SHP77 treated with DMSO at 0.1 percent for 48 hours (cell line): ENCODE measurements around the gene ALDH1A2.
"Not testable (repeated sequence)": the region's sequence is repeated elsewhere in the genome, so short reads cannot be mapped to it uniquely, and the experiment has no call there.

Experiments used
- DNase-seq: peaks from one replicate; lab custom pipeline; 2025; lab: John Stamatoyannopoulos, UW

The ALDH1A2 gene

DNA sequence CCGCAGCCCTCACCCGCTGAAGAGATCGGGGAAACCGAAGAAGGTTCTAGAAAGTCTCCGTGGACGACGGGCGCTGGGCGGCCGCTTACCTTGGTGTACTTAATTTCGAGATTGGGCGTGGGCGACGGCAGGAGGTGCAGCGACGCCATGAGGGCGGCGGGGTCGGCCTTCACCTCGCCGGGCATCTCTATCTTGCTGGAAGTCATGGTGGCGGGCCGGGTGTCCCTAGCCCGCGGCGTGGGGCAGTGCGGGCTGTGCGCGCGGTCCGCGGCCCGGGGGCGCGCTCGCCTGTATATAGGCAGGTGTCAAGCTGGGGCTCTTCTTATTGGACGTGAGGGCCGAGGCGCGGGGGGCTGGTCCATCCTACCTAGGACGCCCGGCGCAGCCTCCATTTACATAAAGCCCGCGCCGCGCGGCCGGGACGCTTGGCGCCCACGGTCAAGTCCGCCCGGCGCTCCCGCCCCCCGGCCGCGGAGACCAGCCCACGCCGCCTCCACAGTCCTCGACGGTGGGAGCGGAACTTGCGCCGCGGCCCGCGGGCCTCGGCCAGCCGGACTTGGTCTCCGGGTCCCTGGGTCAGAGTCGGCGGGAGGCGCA, at the start of gene ALDH1A2:
Gene ALDH1A2 (minus strand): TSS at position 267 of the 597 bp plus-strand sequence. CDS start 61 bp downstream, at position 206.
- no peak for DNase-seq

- DNase-seq = no peak
Observed at GRCh38 chr15:58114812-58115211, 49.3 kb upstream of the ALDH1A2 start.

DNA sequence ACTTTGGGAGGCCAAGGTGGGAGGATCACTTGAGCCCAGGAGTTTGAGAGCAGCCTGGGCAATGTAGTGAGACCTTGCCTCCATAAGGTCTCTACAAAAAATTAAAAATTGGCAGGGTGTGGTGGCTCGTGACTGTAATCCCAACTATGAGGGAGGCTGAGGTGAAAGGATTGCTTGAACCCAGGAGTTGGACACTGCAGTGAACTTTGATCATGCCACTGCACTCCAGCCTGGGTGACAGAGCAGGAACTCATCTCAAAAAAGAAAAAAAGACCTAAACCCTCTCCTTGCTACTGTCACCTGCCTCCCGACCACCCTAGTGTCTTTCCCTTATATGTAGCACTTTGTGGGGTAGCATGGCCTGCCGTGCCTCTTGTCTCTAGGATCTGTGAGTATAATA, 48.9 kb upstream of the ALDH1A2 start:
- DNase-seq = no peak

GRCh38 chr15:58113358-58113757, 47.8 kb upstream of the ALDH1A2 start:
- DNase-seq = not testable (repeated sequence)

GRCh38 chr15:58111718-58112104, 46.2 kb upstream of the ALDH1A2 start:
- DNase-seq = no peak

DNA sequence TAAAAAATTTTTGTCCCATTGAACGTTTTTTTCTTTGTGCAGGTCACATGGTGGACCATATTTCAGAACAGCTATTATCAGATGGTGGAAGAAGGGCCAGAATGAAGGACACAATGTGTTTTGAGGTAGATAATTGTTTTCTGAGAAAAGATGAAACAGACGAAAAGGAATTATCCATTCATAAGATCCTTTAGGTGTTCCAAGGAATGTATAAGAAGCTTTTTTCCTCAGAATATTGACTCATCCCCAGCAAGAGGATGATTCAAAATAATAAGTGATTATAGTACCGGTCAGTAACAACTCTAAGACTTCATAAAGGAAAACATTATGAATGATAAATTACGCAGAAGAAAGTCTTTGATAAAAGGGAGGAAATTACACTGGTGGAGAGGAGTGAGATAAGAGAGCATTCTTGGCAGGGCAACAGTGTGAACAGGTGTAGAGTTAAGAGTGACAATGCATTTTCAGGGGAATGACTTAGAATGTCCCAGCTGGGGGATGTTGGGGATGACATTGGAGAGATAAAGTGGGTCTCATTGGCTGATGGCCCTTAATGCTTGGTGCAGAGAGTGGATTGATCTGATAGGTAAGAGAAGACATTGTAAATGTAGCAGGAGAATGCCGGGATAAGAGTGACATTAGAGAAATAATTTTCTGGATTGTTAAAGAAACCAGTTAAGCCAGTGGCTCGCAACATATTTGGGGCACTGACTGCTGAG, 45.6 kb upstream of the ALDH1A2 start:
- DNase-seq = no peak

DNA sequence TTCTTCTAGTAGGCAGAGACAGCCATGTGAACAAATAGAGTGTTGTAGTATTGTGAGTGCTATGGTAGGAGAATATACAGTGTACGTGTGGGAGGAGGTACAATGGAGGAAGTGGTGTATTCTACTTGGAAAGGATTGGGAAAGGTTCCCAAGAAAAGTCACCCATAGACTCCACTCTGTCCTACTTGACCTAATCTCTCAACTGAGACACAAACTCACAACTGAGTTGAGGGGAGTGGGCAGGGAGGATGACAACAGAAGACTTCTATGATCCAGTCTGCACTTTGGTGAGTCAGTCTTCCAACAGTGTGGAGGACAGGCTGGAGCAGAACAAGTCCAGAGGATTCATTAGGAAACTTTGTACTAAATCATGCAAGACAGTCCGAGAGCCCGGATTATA, 43.9 kb upstream of the ALDH1A2 start:
- DNase-seq = no peak

GRCh38 chr15:58108117-58108516, 42.6 kb upstream of the ALDH1A2 start:
- DNase-seq = no peak

GRCh38 chr15:58103482-58103881, 38.0 kb upstream of the ALDH1A2 start:
- DNase-seq = no peak

DNA sequence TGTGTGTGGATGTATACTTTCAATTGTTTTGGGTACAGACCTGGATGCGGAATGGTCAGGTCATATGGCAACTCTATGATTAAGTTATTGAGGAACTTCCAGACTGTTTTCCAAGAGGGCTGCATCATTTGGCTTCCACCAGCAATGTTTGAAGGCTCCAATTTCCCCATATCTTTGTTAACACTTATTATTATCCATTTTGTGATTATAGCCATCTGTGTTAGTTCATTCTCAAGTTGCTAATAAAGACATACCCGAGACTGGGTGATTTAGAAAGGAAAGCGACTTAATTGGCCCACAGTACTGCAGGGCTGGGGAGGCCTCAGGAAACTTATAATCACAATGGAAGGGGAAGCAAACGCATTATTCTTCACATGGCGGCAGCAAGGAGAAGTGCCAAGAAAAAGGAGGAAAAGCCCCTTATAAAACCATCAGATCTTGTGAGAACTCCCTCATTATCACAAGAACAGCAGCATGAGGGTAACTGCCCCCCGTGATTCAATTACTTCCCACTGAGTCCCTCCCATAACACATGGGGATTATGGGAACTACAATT, 31.1 kb upstream of the ALDH1A2 start:
- no peak for DNase-seq

DNA sequence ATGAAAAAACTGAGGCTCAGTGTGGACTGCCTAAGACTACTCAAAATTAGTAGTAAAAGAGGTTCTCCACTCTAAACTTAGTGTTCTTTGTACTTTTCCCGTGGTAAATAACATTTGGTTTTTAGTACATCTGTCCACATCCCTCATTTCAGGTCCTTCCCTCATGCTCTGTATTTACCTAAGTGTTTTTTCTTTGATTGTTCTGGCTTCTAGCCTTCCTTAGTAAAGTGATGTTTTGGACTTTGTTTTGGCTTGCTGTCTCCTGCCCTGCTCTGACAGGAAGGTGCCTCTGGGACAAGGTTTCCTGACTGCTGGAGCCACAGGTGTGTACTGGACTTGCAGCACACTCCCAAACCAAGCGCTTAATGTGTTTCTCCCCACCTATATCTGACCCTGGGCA, 29.9 kb upstream of the ALDH1A2 start:
- DNase-seq = no peak

DNA sequence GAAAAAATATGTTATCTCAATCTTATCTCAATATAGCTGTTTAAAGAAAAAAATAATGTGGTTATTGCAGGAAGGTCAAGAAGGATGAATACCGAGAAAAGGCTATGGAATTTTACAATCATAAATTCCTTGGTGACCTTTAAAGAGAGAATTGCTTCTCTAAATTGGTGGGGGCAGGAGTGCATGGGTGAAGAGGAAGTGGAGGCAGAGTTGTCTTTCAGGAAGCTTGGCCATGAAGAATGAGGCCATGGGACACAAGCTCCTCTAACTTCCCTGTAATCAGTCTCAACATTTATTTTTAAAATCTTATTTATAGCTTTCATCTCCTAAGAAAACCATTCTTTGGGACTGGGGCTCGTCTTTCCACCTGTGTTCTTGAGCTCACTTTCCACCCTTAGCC, 22.4 kb upstream of the ALDH1A2 start:
- no peak for DNase-seq

- no peak for DNase-seq
Observed at GRCh38 chr15:58086491-58086890, 21.0 kb upstream of the ALDH1A2 start.

DNA sequence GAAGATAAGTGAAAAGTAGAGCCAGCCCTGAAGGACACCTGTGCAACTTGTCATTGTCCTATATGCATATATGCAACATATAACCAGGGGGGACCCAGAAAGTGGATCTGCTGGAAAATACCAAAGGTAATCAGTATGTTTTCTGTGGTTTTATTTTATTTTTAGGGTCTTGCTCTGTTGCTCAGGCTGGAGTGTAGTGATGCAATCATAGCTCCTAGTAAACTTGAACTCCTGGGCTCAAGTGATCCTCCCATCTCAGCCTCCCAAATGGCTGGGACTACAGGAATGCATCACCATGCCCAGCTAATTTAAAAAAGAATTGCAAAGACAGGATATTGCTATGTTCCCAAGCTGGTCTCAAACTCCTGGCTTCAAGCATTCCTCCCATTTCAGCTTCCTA, 18.0 kb upstream of the ALDH1A2 start:
- no peak for DNase-seq

DNA sequence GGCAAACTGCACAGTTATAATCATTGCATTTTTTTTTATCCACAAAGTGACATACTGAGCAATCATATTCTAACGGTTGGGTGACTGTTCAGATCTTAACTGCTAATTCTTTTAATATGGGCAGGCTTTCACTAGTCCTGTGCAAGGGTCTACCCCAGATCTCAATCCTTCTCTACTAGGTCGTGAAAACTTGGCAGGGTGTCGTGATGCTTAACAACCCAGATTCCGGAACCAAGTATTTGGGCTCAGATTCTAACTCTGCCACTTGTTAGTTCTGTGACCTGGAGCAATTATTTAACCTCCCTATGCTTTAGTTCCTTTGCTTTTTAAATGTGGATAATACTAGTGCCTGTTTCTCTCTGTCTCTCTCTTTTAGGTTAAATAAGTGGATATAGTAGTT, 16.4 kb upstream of the ALDH1A2 start:
- no peak for DNase-seq

- DNase-seq = no peak
Observed at GRCh38 chr15:58081456-58081855, 15.9 kb upstream of the ALDH1A2 start.

DNA sequence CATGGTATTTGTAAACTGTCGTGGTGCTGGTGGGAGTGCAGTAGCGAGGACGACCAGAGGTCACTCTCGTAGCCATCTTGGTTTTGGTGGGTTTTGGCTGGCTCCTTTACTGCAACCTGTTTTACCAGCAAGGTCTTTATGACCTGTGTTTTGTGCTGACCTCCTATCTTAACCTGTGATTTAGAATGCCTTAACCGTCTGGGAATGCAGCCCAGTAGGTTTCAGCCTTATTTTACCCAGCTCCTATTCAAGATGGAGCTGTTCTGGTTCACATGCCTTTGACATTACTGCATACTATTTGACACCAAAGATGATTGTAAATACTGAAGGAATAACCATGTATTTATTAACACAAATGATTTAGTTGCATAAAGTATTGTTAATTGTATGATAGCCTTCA, 15.4 kb upstream of the ALDH1A2 start:
- not testable (repeated sequence) for DNase-seq

DNA sequence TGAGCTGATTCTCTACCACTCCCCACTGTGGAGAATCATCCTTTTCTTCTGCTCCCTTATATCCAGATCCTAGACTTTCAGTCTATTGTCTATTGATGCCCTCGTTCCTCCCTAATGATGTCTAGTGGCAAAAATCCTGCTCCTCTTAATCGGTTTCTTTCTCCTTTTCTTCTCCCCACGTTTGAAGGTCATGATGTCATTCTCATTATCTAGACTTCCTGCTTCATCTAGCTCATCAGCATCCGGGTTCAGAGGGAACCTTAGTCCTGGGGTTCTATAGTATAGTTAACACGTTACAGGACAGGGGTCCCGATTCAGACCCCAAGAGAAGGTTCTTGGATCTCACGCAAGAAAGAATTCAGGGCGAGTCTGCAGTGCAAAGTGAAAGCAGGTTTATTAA, 14.9 kb upstream of the ALDH1A2 start:
- DNase-seq = no peak

- DNase-seq = no peak
Observed at GRCh38 chr15:58078591-58078990, 13.1 kb upstream of the ALDH1A2 start.

DNA sequence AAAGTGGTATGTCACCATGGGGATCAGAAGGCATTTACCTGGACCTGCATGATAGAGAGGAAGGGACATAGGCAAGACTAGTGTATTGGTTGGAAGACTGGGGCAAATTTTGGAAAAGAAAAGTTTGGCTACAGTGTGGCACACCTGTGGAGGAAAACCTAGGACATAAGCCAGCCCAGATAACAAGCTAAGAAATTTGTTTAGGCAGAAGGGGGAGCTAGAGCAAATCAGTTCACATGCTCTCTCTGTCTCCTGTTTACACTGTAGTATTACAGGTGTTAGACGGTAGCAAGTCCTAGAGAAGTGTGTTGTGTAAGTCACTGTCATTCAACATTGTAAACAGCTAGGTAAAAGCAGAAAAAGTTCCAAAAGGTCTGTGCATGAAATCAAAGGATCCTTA, 11.9 kb upstream of the ALDH1A2 start:
- DNase-seq = no peak

- DNase-seq = no peak
Observed at GRCh38 chr15:58074452-58074851, 8.9 kb upstream of the ALDH1A2 start.

DNA sequence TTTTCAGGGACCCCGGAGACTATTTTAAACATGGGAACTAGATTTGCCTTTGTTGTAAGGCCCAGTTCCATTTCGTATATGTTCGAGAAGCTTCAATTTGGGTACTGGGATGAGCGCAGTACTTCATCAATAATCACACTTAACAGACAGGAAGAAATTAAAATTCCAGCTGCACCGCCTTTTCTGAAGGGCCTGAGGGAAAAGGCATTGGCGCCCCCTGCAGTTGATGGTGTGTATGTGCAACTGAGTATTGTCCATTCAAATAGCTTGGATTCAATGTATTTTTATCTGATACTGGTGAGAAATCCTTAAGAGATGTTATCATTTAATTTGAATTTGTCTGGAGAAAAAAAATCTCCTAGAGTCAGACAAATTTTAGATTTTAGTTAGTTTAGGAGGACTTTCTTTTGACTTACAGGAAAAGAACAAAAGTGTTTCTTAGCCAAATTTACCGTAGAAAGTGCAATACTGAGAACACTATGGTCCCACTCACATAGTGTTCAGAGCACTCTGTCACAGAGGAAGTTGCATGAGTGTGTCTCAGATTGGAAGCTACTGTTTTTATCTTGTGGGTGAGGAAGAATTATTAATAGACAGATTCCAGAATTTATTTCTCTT, 5.4 kb upstream of the ALDH1A2 start:
- no peak for DNase-seq

DNA sequence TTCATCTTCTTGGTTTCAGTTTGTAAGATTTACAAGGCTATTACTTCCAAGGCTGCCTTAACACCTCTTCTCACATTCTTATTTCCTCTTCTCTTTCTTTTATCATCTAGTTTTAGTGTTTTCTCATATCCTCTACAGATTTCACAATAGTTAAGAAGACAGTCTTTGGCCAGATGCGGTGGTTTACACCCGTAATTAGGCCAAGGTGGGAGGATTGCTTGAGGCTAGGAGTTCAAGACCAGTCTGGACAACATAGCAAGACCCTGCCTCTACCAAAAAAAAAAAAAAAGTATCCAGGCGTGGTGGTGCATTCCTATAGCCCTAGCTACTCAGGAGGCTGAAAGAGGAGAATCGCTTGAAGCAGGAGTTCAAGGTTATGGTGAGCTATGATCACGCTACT, 3.5 kb upstream of the ALDH1A2 start:
- DNase-seq = no peak
